ENCODE results near the gene SLC35A1.

GRCh38 chr6:87541744-87542143, 69.0 kb downstream of the SLC35A1 start:
- TF ChIP-seq CTCF (IDR thresholded peaks at IDR 0.05) (no peak), POLR2A (IDR thresholded peaks at IDR 0.05) (no peak)

All from testis (tissue), 2 donors.